HG03558 (cell line): ENCODE data around the gene SLC51B.
"Not testable (repeated sequence)": the region's sequence is repeated elsewhere in the genome, so short reads cannot be mapped to it uniquely, and the experiment has no call there.

Source experiments
- ATAC-seq: cut with Tn5 transposase; IDR thresholded peaks from one replicate; pipeline ENCODE4 v1.9.1; 2021; ENCODE audit warnings: moderate number of reproducible peaks; ENCODE audit not compliant: unreplicated experiment; ENCODE audit errors: extremely low read depth

SLC51B gene

GRCh38 chr15:65062726-65063125 lies 17.5 kb downstream of the SLC51B start:
- no peak for ATAC-seq

DNA sequence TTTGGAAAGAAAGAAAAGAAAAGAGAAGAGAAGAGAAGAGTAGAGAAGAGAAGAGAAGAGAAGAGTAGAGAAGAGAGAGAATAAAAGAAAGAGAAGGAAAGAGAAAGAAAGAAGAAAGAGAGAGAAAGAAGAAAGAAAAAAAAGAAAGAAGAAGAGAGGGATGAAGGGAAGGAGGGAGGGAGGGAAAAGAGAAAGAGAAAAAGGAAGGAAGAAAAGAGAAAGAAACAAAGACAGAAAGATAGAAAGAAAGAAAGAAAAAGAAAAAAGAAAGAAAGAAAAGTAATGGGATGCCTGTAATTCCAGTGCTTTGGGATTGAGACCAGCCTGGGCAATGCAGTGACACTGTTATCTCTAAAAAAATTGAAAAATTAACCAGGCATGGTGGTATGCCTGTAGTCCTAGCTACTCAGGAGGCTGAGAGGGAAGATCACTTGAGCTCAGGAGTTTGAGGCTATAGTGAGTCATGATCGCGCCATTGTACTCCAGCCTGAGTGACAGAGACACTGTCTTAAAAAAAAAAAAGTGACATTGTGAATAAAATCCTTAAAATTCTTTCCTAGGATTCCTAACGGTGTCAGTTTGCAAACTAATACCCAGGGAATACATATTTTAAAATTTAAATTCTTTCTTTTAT lies 20.9 kb downstream of the SLC51B start:
- no peak for ATAC-seq

GRCh38 chr15:65066635-65067316 lies 21.6 kb downstream of the SLC51B start:
- no peak for ATAC-seq

- ATAC-seq = no peak
Measured at GRCh38 chr15:65067317-65067644, 22.1 kb downstream of the SLC51B start.

DNA sequence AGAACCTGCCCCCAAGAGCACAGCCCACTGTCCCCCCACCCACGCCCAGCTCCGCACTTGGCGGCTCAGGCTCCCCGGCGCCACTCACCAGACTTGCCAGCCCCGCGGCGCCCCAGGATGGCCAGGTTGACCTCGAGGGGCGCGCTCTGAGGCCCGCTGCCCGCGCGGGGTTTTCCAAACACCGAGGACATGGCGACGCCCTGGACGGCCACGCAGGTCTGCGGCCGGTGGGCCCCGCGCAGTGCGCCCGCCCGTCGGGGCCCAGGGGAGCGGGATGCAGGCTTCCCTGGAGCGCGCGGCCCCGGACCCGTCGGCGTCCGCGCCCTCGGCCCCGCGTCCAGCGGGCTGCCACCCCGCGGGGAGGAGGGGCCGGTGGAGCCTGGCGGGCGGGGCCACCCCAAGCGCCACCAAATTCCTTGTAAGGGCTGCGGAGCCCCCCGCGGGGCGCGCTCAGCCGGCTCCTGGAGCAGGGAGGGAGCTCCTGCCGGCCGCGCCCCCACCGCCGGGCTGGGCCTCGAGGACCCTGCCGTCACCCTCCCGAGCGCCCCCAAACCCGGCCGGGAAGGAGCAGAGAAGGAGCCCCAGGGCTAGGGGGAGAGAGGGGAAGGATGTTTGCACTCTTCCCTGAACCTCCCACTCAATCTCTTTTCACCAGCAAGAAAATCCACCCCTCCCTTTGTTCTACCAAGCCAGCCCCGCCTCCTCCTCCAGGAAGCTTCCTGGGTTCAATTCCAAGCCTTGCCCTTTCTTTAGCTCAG lies 22.6 kb downstream of the SLC51B start, which contains the start of gene RASL12:
TSS of gene RASL12 (minus strand) at position 347 of the 758 bp plus-strand sequence. CDS start at position 191, 156 bp downstream.
- no peak for ATAC-seq

- ATAC-seq = no peak
Measured at GRCh38 chr15:65068403-65068788, 23.2 kb downstream of the SLC51B start.

DNA sequence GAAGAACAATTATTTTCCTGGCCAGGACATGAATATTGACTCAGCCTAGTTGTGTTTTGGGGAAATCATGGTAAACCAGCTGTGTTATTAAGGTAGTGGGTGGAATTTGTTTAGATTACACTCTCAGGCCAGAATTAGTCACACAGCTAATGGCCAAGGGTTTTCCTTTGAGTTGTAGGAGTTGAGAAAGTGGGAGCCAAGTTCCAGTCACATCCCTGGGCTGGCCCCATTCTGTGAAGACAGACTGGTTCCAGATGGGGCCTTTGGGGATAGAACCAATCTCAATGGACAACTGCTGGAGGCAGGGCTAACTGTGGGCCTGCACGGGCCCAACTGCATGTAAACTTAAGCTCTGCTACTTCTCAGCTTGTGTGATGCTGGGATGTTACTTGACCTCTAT lies 24.0 kb downstream of the SLC51B start:
- ATAC-seq = no peak

GRCh38 chr15:65069779-65070546 lies 24.8 kb downstream of the SLC51B start:
- no peak for ATAC-seq

- ATAC-seq = no peak
Measured at GRCh38 chr15:65071381-65071811, 26.2 kb downstream of the SLC51B start.

DNA sequence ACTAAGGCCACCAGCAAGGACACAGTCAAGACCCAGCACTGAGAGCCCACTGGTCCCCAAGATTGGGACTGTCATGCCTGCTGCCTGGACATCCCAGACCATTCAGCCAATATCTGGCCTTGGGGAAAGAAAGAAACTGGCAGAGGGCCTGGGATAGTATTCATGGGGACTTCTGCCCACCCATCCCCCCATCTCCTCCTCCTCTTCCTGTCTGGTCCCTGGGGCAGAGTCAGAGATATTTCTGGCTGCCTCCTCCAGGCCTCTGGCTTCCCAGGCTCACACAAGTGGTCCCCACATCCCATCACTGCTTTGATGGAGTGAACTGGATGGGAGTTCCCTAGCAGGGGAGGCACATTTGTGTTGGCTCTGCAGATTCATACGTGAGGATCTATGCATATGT lies 26.8 kb downstream of the SLC51B start:
- ATAC-seq = no peak

DNA sequence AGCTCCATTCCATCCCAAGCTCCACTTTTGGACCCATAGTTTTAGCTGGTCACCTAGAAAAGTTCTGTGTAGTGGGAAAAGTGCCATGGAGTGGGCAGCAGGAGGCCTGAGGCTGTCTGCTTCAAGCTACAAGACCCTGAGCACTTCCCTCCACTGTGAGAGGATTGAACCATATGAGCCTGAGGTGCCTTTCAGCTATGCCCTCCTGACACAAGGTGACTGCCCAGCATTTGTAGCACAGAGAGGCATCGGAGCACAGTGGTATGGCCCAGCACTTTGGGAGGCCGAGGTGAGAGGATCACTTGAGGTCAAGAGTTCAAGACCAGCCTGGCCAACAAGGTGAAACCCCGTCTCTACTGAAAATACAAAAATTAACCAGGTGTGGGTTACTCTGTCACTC lies 27.4 kb downstream of the SLC51B start:
- ATAC-seq = no peak

DNA sequence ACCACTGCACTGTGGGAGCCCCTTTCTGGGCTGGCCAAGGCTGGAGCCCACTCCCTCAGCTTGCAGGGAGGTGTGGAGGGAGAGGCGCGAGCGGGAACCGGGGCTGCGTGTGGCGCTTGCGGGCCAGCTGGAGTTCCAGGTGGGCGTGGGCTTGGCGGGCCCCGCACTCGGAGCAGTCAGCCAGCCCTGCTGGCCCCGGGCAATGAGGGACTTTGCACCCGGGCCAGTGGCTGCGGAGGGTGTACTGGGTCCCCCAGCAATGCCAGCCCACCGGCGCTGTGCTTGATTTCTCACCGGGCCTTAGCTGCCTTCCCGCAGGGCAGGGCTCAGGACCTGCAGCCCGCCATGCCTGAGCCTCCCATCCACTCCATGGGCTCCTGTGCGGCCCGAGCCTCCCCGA lies 29.8 kb downstream of the SLC51B start:
- not testable (repeated sequence) for ATAC-seq

DNA sequence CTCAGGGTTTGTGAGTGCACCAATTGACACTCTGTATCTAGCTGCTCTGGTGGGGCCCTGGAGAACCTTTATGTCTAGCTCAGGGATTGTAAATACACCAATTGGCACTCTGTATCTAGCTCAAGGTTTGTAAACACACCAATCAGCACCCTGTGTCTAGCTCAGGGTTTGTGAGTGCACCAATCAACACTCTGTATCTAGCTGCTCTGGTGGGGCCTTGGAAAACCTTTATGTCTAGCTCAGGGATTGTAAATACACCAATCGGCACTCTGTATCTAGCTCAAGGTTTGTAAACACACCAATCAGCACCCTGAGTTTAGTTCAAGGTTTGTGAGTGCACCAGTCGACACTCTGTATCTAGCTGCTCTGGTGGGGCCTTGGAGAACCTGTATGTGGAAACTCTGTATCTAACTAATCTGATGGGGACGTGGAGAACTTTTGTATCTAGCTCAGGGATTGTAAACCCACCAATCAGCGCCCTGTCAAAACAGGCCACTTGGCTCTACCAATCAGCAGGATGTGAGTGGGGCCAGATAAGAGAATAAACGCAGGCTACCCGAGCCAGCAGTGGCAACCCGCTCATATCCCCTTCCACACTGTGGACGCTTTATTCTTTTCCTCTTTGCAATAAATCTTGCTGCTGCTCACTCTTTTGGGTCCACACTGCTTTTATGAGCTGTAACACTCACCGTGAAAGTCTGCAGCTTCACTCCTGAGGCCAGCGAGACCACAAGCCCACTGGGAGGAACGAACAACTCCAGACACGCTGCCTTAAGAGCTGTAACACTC lies 30.6 kb downstream of the SLC51B start:
- ATAC-seq = not testable (repeated sequence)

- ATAC-seq = no peak
Measured at GRCh38 chr15:65076486-65077290, 31.5 kb downstream of the SLC51B start, which contains the start of gene KBTBD13. Gene KBTBD13, plus strand, starts transcription at chr15:65076746. Its CDS starts 70 bp downstream, at chr15:65076816.

DNA sequence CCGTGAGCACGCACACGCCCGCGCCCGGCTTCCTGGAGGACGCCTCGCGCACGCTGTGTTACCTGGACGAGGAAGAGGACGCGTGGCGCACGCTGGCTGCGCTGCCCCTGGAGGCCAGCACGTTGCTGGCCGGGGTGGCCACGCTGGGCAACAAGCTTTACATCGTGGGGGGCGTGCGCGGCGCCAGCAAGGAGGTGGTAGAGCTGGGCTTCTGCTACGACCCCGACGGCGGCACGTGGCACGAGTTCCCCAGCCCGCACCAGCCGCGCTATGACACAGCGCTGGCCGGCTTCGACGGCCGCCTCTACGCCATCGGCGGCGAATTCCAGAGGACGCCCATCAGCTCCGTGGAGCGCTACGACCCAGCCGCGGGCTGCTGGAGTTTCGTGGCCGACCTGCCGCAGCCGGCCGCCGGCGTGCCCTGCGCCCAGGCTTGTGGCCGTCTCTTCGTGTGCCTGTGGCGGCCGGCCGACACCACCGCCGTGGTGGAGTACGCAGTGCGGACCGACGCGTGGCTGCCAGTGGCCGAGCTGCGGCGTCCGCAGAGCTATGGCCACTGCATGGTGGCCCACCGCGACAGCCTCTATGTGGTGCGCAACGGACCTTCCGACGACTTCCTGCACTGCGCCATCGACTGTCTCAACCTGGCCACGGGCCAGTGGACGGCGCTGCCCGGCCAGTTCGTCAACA lies 32.2 kb downstream of the SLC51B start:
- no peak for ATAC-seq

- no peak for ATAC-seq
Measured at GRCh38 chr15:65077981-65078352, 32.8 kb downstream of the SLC51B start.

GRCh38 chr15:65079580-65079979 lies 34.4 kb downstream of the SLC51B start:
- ATAC-seq = no peak

- no peak for ATAC-seq
Measured at GRCh38 chr15:65081270-65081669, 36.1 kb downstream of the SLC51B start.
